GM21529 (cell line): ENCODE results near the gene ATMIN.

Experiments used
- ATAC-seq: cut with Tn5 transposase; IDR thresholded peaks from one replicate; pipeline ENCODE4 v1.9.1; 2021; ENCODE audit not compliant: unreplicated experiment

ATMIN gene, protein sequence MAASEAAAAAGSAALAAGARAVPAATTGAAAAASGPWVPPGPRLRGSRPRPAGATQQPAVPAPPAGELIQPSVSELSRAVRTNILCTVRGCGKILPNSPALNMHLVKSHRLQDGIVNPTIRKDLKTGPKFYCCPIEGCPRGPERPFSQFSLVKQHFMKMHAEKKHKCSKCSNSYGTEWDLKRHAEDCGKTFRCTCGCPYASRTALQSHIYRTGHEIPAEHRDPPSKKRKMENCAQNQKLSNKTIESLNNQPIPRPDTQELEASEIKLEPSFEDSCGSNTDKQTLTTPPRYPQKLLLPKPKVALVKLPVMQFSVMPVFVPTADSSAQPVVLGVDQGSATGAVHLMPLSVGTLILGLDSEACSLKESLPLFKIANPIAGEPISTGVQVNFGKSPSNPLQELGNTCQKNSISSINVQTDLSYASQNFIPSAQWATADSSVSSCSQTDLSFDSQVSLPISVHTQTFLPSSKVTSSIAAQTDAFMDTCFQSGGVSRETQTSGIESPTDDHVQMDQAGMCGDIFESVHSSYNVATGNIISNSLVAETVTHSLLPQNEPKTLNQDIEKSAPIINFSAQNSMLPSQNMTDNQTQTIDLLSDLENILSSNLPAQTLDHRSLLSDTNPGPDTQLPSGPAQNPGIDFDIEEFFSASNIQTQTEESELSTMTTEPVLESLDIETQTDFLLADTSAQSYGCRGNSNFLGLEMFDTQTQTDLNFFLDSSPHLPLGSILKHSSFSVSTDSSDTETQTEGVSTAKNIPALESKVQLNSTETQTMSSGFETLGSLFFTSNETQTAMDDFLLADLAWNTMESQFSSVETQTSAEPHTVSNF

DNA sequence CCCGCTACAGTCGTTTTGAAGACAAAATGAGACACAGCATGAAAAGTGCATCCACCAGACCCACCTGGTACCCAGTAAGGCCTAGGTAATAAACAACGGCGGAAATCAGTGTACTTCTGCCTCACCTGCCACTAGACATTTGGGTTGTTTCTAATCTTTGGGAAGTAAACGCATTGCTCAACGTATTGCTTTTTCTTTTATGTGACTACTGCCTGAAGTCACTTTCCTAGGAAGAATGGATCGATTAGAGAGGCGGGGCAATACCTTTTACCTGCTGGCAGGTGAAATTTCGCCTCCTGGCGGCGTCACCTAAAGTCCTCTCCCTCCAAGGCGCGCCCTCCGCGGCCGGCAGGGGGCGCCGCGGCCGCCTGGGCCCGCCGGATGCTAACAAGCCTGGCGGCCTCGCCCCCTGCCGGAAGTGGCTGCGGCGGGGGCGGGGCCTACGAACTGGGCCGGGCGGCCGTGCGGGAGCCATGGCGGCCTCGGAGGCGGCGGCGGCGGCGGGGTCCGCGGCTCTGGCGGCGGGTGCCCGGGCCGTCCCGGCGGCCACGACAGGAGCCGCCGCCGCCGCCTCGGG lies at the start of gene ATMIN:
Gene ATMIN, plus strand, starts transcription at position 445 of the 577 bp plus-strand sequence. Its CDS starts 29 bp downstream, at position 474.
- peak; percentile 89 for ATAC-seq

DNA sequence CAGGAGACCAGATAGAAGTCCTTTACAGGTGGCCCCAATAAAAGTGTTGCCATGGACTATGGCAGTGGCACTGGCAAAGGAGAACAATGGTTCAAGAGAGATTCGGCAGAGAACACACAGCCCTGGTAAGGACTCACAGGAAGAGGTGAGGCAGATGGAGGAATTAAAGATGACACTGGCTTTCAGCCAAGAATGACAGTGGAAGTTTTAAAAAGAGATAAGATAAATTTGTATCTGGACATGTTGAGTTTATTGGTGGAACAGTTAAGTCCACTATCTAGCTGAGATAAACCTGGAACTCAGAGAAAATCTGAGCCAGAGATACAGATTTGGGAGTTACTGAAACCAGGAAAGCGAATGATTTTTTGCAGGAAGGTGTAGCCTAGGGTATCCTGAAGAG lies 49.1 kb upstream of the ATMIN start:
- ATAC-seq: no peak

DNA sequence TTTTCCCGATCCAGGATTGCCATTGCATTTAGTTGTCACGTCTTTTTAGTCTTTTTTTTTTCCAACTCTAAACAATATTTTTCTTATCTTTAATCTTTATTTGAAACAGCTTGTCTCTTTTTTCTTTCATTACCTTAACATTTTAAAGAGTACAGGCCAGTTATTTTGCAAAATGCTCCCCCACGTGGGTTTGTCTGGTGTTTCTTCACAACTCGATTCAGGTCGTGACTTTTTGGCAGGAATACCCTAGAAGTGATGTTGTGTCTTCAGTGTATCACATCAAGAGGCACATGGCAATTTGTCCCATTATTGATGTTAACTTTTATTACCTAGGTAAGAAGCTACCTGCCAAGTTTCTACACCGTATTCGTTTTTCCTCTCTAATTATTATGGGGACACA lies 46.9 kb upstream of the ATMIN start:
- no peak for ATAC-seq

DNA sequence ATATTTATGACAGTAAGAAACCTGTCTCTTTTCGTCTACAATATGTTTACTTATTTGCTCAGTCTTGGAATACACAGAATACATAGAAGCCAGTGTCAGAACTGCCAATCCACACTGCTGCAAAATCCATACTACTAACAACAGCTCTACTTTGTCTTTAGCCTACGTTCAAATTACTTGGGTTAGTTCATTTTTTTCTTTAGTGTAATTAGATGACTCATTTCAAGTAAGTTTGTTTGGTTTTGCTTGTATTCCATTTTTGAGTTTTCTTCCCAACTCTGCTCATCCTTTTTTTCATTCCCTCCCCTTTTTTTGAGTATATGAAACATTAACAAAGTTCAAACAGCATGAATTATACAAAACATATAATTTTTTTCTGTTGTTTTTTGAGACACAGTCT lies 45.8 kb upstream of the ATMIN start:
- ATAC-seq: no peak

DNA sequence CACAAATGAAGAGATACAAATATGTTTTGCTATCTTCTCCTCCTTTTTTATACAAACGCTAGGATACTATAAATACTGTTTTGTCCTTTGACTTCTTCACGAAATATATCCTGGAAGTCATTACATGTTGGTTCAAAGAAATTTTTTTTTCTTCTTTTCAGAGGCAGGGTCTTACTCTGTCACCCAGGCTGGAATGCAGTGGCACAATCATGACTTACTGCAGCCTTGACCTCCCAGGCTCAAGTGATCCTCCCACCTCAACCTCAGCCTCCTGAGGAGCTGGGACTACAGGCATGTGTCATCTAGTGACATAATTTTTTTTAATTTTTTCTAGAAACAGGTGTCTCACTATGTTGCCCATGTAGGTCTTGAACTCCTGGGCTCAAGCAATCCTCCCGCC lies 45.1 kb upstream of the ATMIN start:
- no peak for ATAC-seq

DNA sequence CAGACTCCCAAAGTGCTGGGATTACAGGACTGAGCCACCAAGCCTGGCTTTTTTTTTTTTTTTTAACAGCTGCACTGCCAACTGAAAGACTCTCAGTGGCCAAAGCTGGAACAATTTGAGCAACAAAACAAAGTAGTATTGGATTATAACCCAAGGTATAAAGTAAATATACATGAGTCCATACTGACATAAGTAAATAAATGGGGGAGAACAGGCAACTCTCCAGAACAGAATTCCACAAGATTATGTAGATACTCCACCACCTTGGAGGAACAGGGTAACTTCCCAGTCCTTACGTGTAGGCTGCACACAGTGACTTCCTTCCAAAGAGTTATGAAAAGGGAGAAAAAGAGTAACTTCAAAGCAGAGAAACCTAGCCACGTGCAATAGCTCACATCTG lies 44.7 kb upstream of the ATMIN start:
- no peak for ATAC-seq

DNA sequence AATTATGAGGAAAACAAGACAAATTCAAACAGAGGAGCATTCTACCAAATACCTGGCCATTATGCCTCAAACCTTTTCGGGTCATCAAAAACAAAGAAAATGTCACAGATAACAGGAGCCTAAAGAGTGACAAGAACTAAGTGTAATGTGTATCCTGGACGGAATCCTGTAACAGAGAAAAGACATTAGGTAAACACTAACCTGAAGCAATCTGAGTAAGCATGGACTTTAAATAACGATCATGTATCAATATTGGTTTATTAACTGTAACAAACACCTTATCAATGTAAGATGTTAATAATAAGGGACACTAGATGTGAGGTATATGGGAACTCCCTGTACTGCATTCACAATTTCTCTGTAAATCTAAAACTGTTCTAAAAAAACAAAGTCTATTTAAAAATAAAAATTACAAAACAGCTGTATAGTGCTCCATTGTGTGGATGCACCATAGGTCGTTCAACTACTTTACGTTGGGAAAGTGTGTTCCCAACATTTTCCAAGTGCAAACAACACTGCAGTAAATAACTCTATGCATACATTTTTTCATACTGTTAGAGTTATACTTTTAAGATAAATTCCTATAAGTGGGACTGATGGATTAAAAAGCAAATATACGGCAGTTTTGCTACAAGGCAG lies 43.7 kb upstream of the ATMIN start:
- no peak for ATAC-seq

DNA sequence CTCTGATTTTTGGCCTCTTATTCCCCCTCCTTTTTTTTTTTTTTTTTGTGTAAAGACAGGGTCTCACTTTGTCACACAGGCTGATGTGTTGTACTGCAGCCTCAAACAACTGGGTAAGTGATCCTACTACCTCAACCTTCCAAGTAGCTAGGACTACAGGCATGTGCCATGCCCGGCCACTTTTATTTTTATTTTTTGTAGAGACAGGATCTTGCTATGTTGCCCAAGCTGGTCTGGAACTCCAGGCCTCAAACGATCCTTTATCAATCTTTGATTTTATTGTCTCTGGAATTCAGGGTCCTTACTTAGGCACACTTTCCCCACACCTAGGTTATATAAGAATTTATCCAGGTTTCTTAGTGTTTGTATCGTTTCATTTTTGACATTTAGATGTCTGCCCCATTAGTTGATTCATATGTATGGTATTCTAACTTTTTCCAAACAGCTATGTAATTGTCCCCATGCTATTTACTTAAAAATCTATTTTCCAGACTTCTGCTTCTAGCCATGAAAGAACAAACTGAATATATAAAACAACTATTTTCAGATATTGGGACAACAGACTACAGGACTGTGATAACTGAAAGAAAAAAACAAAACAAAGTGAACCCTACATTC lies 42.9 kb upstream of the ATMIN start:
- ATAC-seq: no peak

DNA sequence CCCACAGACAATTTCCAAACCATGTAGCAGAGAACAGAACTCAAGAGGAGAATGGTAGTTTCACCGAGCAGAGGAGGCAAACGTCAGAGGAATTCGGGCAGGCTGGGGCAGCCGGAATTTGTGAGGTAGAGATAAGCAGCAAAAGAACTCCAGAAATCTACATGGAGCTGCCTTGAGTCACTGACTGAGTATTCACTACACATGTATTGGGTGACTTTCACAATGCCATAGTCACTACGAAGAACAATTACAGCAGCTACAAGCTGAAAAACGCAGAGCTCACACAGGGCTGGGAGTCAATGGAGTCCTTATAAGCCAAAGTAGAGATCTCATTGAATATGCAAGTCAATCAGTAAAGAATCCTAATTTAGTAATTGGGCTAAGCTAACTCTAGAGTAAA lies 42.3 kb upstream of the ATMIN start:
- no peak for ATAC-seq

DNA sequence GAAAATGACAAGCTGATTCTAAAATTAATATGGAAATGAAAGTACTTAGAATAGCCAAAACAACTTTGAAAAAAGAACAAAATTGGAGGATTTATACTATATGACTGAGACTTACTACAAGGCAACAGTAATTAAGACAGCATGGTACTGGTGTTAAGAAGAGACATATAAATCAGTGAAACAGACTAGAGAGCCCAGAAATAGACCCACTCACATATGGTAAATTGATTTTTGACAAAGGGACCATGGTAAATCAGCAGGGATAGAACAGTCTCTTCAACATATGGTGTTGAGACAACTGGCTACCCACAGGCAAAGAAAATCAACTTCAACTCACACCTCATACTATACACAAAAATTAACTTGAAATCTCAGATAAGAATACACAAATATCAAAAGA lies 41.8 kb upstream of the ATMIN start:
- ATAC-seq: no peak

DNA sequence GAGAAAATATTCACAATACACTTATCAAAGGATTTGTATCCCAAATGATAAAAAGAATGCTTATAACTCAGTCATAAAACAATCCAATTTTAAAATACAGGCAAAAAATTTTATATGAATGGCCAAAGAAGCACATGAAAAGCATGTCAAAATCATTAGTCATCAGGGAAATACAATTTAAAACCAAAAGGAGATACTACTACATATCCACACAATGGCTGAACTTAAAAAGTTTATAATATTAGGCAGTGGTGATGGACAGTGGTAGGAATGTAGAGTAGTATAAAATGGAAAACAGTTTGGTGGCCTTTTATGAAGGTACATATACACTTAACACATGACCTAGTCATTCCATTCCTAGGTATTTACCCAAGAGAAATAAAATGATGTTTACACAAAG lies 41.2 kb upstream of the ATMIN start:
- ATAC-seq: no peak

DNA sequence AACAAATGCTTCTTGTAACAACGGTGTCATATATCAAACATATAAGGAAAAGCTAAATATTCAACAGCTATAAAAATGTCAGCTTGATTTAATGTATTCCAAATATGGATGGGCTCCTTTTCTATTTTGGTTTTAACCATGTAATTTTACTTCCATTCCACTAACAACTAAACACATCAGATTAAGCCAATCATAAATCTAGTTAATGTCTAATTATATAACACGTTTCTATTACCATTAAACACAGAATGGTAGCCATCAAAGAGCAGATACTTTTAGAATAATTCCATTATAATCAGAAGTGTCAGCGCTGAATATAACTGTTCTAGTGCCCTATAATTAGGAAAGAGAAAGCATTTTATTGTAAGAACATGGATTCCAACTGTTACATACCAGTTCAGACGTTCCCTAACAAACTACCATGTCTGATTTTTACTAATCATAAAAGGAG lies 38.9 kb upstream of the ATMIN start:
- no peak for ATAC-seq

DNA sequence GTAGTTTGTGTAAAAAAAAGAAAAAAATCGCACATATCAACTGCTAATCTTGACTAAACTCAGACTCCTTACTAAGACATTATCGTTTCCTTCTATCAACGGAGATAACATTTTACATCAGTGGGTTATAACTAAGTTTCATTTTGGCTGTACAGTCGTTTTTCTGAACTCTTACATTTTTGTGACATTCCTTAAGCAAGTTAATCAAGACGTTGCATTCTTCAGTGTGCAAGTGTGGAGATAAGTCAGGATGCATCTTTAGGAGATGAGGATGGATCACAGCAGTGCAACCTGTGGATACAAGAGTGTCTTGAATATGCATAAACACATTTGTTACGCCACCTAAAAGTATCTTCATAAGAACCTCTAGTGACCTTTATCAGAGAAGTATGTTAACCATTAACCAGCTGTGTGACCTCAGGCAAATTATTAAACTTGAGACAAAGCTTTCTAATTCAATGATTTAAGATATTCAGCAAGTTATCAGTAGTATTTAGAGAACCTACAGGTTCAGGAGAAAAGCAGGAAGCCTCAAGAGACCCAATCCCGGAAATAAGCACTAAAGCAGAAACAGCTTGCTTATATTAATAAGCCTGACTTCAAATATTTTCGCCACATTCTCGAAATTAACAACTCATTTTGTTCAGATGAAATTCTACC lies 38.4 kb upstream of the ATMIN start:
- ATAC-seq: peak; percentile 73

DNA sequence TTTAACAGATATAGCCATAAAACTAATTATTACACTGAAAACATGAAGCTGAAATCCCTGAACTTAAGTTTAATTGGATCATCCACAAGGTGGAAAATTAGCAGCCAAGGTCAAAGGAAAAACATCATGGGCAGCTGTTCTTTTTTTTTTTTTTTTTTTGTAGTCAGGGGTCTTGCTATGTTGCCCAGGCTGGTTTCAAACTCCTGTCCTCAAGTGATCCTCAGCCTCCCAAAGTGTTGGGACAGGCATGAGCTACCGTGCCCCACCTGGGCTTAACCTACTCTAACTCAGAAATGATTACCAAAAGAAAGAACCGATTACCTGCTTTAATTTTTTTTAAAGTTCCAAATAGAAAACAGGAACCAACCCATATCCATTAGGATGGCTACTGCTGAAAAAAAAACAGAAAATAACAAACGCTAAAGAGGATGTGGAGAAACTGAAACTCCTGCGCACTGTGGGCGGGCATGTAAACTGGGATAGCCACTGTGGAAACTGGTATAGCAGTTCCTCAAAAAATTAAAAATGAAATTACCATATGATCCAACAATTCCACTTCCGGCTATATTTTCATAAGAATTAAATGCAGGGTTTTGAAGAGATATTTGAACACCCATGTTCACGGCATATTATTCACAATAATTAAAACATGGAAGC lies 37.5 kb upstream of the ATMIN start:
- ATAC-seq: no peak

DNA sequence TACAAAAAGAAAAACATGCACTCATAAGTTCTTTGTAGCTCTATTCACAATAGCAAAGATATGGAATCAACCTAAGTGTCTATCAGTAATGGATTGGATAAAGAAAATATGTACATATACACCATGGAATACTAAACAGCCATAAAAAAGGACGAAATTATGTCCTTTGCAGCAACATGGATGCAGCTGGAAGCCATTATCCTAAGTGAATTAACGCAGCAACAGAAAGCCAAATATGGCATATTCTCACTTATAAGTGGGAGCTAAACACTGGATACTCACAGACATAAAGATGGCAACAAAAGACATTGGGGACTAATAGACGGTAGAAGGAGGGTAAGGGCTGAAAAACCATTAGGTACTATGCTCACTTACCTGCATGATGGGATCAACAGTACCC lies 34.8 kb upstream of the ATMIN start:
- no peak for ATAC-seq

DNA sequence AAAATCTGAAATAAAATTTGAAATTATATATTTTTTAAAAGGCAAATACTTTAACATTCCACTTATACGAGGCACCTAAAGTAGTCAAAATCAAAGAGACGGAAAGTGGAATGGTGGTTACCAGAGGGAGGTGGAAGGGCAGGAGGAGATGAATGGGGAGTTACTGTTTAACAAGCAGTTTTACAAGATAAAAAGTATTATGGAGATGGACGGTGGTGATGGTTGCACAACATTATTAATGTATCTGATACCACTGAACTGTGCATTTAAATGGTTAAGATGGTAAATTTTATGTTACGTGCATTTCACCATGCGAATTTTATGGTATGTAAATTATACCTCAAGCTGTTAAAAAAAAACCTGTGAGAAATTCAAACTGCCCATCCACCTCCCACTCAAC lies 34.3 kb upstream of the ATMIN start:
- no peak for ATAC-seq

DNA sequence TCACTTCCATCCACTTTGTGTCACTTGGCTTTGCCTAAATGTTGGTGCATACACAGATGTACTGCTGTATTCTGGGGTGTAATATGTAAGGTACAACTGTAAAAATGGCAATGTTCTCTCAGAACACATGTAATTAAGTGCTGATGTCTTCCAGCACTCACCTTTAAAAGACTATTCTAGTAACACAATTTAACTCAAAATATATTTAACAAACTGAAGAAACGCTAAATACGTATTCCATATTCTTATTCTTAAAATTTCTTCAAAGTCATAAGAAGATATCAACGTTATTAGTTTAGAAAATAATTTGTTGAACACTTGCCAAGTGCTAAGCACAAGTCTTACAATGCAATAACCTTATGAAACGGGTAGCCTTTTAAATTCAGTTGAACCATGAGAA lies 32.6 kb upstream of the ATMIN start:
- no peak for ATAC-seq

DNA sequence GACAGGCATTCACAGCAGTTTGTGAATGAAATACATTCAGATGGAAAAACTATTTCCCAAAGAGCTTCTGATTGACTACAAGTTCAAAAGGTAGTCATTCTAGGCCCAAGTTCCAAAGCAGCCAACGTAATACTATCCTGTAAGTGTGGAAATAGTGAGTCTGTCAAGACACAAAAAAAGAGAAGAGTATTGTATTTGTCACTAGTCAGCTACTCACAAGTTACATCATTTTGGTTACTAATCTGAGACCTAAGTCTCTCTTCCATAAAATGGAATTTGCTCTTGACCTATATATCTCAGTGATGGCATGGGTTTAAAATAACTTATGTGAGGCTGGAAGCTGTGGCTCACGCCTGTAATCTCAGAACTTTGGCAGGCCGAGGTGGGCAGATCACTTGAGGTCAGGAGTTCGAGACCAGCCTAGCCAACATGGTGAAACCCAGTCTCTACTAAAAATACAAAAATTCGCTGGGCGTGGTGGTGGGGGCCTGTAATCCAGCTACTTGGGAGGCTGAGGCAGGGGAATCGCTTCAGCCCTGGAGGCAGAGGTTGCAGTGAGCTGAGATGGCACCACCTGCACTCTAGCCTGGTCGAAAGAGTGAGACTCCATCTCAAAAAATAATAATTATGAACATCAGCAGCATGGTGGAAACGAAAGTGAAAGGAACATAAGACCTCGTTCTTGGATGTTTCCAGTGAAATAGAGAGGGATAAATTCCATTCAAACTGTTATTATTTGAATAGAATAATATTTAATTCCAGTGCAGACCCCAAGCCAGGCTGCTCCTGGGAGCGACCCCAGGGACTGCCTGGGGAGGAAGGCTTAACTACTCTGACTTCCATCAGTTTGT lies 31.8 kb upstream of the ATMIN start:
- ATAC-seq: no peak
